ENCODE results near the gene DFFB. TPM values are rescaled to one million over a fixed set of nuclear protein-coding genes. Genes with fewer than 3 reads are reported as not detected.

DFFB gene
- total RNA-seq, 1 donor from 2014 or later, result 4.8 TPM

DNA sequence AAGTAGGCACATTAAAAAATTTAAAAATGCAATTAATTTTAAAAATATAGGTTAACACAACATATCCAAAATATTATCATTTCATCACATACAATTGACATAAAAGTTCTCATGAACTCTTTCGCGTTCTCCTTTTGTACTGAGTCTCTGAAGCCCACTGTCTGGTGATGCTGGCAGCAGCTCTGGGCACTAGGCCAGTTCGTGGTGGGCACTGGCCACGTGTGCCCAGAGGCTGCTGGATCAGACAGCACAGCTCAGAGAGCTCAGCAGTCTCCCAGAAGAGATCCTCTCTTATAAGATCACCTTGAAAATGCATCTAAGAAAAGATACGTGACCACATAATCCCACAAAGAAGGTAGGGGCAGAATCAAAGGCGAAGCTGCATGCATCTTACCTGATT lies 10.2 kb upstream of the DFFB start:
- Mint-ChIP-seq H3K36me3 (peaks cover 8% of the 10 kb centered on the region), H3K9me3 (no peaks in the 10 kb centered on the region), H3K4me1 (no peaks in the 10 kb centered on the region), H3K27ac (no peak overlapping the region), H3K27me3 (ENCODE audit: insufficient read depth, low read depth) (no peaks in the 10 kb centered on the region), H3K4me3 (no peak overlapping the region)
- TF ChIP-seq EZH2phosphoT487 (IDR thresholded peaks at IDR 0.05) (no peak), CTCF (IDR thresholded peaks at IDR 0.05) (no peak), EZH2 (IDR thresholded peaks at IDR 0.05) (no peak)
- Histone ChIP-seq H3K4me3 (no peak overlapping the region), H3K79me2 (ENCODE audit: low read depth) (no peaks in the 10 kb centered on the region), H3K4me2 (no peak overlapping the region), H3K27me3 (no peaks in the 10 kb centered on the region), H3K36me3 (no peaks in the 10 kb centered on the region), H3K9ac (no peak overlapping the region), H3K27ac (no peak overlapping the region), H2AFZ (replicated peaks) (no peak overlapping the region), H3F3A (ENCODE audit: low read depth) (no peaks in the 10 kb centered on the region), H4K20me1 (ENCODE audit: low read depth) (no peaks in the 10 kb centered on the region), H3K4me1 (no peaks in the 10 kb centered on the region), H3K9me3 (ENCODE audit: low read depth) (no peaks in the 10 kb centered on the region)
- DNase-seq (ENCODE audit: low spot score), result no peak

- no peaks in the 10 kb centered on the region for H3F3A ChIP-seq (ENCODE audit: low read depth)
- peaks cover 5% of the 10 kb centered on the region for H4K20me1 ChIP-seq (ENCODE audit: low read depth)
- H3K79me2 ChIP-seq (ENCODE audit: low read depth), result peaks cover 19% of the 10 kb centered on the region
- Mint-ChIP-seq H3K4me3 (no peak overlapping the region), H3K27me3 (ENCODE audit: insufficient read depth, low read depth) (no peaks in the 10 kb centered on the region), H3K27ac (no peak overlapping the region), H3K4me1 (peaks cover 3% of the 10 kb centered on the region), H3K9me3 (no peaks in the 10 kb centered on the region), H3K36me3 (peaks cover 4% of the 10 kb centered on the region)
- no peaks in the 10 kb centered on the region for H3K9me3 ChIP-seq (ENCODE audit: low read depth)
- H3K9ac ChIP-seq, result no peak overlapping the region
- TF ChIP-seq CTCF (IDR thresholded peaks at IDR 0.05), result no peak
- no peak for TF ChIP-seq EZH2phosphoT487 (IDR thresholded peaks at IDR 0.05)
- no peak for TF ChIP-seq EZH2 (IDR thresholded peaks at IDR 0.05)
- no peak overlapping the region for H3K4me2 ChIP-seq
- DNase-seq (ENCODE audit: low spot score), result no peak
- no peaks in the 10 kb centered on the region for H3K36me3 ChIP-seq
- H3K4me1 ChIP-seq, result peaks cover 4% of the 10 kb centered on the region
- no peaks in the 10 kb centered on the region for H3K27me3 ChIP-seq
- no peak overlapping the region for H2AFZ ChIP-seq (replicated peaks)
- no peak overlapping the region for H3K4me3 ChIP-seq
- H3K27ac ChIP-seq, result no peak overlapping the region
These were observed 6.4 kb upstream of the DFFB start for GRCh38 chr1:3850857-3851256.

DNA sequence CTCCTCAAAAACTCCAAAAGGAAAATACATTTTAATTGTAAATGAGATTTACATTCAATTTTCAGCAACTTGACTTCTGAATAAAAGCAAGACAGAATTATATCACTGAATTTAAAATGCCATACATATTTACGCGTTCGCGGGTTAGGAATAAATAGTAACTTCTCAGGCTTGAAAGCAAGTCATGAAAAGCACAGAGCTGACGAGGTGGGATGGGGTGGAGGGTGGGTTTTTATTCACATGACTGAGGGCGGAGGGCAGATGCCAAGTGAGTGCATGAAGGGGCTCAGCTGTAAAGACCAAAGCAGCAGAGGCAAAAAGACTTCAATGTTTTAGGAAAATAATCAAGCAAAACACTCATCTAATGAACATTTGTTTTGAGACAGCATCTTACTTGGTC lies 6.0 kb upstream of the DFFB start:
- no peak overlapping the region for H2AFZ ChIP-seq (replicated peaks)
- H3K4me1 ChIP-seq, result peaks cover 7% of the 10 kb centered on the region
- Mint-ChIP-seq H3K27ac (no peak overlapping the region), H3K9me3 (no peaks in the 10 kb centered on the region), H3K4me3 (no peak overlapping the region), H3K4me1 (peaks cover 8% of the 10 kb centered on the region), H3K36me3 (peaks cover 4% of the 10 kb centered on the region), H3K27me3 (ENCODE audit: insufficient read depth, low read depth) (peaks cover 3% of the 10 kb centered on the region)
- H4K20me1 ChIP-seq (ENCODE audit: low read depth), result peaks cover 9% of the 10 kb centered on the region
- no peaks in the 10 kb centered on the region for H3K27me3 ChIP-seq
- no peak overlapping the region for H3K4me3 ChIP-seq
- TF ChIP-seq EZH2phosphoT487 (IDR thresholded peaks at IDR 0.05) (no peak), EZH2 (IDR thresholded peaks at IDR 0.05) (no peak), CTCF (IDR thresholded peaks at IDR 0.05) (no peak)
- H3F3A ChIP-seq (ENCODE audit: low read depth), result no peaks in the 10 kb centered on the region
- H3K9me3 ChIP-seq (ENCODE audit: low read depth), result no peaks in the 10 kb centered on the region
- H3K4me2 ChIP-seq, result no peak overlapping the region
- no peaks in the 10 kb centered on the region for H3K36me3 ChIP-seq
- no peak overlapping the region for H3K9ac ChIP-seq
- no peak overlapping the region for H3K27ac ChIP-seq
- H3K79me2 ChIP-seq (ENCODE audit: low read depth), result peaks cover 23% of the 10 kb centered on the region
- no peak for DNase-seq (ENCODE audit: low spot score)

All from neural progenitor cell (in vitro differentiated cells).